ENCODE measurements around the gene IL31.
"Not testable (repeated sequence)": the region's sequence is repeated elsewhere in the genome, so short reads cannot be mapped to it uniquely, and the experiment has no call there.

Gene IL31

GRCh38 chr12:122190842-122191668 lies 17.0 kb upstream of the IL31 start:
- no peak for DNase-seq (ENCODE audit: low read depth)

- DNase-seq (ENCODE audit: low read depth): no peak
These were observed 15.8 kb upstream of the IL31 start for GRCh38 chr12:122189626-122190475.

- no peak for DNase-seq (ENCODE audit: low read depth)
These were observed 13.4 kb upstream of the IL31 start for GRCh38 chr12:122187466-122187865.

GRCh38 chr12:122185494-122186082 lies 11.6 kb upstream of the IL31 start:
- DNase-seq (ENCODE audit: low read depth): no peak

DNA sequence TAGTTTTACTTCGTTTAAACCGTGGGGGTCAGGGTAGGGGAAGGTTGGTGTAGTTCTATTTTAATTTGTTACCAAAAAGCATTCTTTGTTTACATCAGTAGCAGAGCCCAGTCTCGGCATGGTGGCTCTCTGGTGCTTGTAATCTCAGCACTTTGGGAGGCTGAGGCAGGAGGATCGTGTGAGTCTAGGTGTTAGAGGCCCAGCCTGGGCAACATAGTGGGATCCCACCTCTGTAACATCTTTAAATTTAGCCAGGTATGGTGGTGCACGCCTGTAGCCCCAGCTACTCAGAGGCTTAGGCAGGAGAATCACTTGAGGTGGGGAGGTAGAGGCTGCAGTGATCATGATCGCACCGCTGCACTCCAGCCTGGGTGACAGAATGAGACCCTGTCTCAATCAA lies 11.1 kb upstream of the IL31 start:
- DNase-seq (ENCODE audit: low read depth): no peak

- no peak for DNase-seq (ENCODE audit: low read depth)
These were observed 10.5 kb upstream of the IL31 start for GRCh38 chr12:122184517-122184916.

GRCh38 chr12:122183588-122183940 lies 9.5 kb upstream of the IL31 start:
- no peak for DNase-seq (ENCODE audit: low read depth)

DNA sequence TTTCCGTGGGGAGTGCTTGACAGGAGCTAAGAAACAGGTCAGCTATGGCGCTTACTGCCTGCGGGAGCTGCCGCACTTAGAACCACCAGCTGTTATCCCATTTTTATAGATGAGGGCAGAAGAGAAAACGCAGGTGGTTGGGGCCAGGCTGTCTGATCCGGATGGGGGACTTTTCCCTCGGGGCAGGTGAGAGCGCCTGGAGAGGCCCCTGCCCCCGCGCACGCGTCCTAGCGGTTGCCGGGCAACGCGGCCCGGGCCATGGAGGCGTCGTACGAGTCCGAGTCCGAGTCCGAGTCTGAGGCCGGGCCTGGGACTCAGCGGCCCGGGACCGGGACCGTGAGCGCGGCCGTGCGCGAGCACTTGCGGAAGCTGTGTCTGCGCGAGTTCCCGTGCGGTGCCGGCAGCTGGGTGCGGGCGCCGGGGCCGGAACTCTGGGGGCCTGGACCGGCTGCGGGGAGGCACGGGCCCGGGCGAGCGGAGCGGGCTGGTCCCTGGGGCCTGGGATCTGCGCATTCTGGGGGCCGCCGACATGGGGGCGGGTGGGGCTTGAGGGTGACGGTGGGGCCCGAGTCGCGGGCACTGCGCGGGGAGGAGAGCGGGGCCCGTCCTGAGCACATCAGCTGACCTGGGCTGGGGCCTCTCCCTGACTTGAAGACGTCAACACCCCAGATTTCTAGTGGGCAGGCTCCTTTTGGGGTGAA lies 9.0 kb upstream of the IL31 start, which contains the start of gene LRRC43:
Gene LRRC43 (plus strand): TSS at position 237 of the 701 bp plus-strand sequence. CDS start 22 bp downstream, at position 259.
- no peak for DNase-seq (ENCODE audit: low read depth)

DNA sequence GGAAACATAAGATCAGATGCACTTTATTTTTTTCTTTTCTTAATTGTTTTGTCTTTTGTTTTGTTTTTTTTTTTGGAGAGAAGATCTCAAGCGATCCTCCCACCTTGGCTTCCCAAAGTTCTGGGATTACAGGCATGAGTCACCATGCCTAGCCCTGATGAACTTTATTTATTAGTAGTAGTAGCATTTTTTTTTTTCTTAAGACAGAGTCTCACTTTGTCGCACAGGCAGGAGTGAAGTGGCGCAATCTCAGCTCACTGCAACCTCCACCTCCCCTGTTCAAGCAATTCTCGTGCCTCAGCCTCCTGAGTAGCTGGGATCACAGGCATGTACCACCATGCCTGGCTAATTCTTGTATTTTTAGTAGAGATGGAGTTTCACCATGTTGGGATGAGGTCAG lies 2.5 kb upstream of the IL31 start:
- DNase-seq (ENCODE audit: low read depth): not testable (repeated sequence)

DNA sequence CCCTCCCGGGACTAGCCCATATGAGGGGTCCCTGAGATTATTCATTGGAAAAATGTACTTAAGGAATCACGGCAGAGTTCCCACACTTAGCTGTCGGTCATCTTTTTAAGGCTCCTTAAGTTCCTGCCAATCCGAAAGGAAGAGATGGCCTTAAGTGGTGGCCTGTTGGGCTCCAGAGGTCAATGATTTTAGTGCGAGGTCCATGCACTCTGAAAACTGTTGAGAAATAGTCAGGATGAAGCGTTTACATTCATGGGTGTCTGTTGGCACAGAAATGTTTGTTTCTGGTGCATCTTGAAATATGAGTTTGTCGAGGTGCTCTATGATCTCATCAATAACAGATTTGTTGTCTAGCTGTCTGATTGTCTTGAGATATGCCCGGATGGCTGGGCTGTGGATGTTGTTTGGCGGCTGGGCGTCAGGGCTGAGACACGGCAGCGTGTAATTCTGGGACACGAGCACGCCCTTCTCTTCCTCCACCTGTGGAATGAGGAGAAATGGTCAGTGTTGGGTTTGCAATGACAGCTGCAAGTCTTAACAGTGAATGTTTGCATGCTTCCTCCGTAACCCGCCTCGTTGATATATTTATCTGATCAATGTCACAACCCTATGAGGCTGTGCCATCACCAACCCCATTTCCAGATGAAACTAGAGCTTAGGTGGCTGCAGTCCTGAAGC lies 1.6 kb downstream of the IL31 start:
- no peak for DNase-seq (ENCODE audit: low read depth)

GRCh38 chr12:122171399-122171798 lies 2.6 kb downstream of the IL31 start:
- DNase-seq (ENCODE audit: low read depth): no peak

GRCh38 chr12:122168492-122168891 lies 5.5 kb downstream of the IL31 start:
- no peak for DNase-seq (ENCODE audit: low read depth)

DNA sequence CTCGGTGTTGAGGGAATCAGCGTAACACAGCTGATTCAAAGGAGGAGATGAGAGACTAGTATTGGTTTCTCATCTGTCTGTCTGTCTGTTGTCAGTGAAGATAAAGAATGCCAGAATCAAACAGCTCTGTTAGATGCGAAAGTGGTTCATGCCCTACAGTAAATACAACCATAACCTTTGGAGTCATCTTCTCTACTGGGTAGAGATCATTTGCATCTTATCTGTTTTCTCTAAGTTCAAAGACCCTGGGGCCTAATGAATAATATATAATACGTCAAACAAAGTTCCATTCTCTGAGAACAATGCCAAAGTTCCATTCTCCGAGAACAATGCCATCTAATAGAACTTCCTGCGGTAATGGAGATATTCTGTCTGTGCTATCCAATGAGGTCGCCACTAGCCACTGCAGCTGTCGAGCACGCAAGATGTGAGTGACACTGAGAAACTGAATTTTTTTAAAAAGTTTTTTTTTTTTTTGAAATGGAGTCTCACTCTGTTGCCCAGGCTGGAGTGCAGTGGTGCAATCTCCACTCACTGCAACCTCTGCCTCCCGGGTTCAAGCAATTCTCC lies 6.6 kb downstream of the IL31 start:
- no peak for DNase-seq (ENCODE audit: low read depth)

DNA sequence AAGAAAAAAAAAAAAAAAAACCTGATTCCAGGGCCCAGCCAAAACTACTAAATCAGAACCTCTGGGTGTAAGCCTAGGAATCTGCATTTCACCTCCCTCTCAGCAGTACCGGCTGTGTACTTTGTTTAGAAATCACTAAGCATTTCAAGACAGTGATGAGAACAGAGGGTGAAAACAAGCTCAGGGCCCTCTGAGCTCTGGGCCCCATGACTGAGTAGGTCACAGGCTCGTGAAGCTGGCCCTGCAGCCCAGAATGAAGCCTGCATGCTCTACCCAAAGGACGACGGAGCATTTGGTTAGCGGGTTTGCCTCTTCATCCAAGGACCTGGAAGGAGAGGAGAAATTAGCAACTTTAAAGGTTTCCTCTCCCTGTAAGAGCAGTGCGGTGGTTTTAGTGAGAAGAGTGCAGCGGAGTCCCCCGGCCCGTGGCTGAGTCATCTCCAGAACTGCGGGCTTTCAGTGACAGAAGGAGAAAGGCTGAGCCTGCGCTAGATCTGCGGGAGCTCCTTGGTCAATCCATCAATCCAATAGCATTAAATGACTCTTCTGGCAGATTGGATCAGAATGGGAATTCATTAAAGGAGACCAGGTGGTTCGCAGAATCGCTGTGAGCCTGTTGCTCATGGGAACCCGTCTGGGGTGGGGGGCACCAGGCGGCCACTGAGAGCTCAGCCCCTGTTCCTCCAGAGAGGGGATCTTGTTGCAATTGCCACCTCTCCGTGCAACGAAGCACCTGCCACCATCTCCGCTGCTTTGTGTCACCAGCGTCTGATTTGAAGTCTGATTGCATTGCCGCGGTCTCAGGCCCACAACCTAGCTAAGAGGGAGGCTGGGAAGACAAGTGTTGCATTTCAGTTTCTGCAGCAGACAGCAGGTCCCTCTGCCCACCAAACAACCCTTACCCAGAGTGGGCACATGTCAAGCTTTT lies 7.3 kb downstream of the IL31 start:
- no peak for DNase-seq (ENCODE audit: low read depth)

DNA sequence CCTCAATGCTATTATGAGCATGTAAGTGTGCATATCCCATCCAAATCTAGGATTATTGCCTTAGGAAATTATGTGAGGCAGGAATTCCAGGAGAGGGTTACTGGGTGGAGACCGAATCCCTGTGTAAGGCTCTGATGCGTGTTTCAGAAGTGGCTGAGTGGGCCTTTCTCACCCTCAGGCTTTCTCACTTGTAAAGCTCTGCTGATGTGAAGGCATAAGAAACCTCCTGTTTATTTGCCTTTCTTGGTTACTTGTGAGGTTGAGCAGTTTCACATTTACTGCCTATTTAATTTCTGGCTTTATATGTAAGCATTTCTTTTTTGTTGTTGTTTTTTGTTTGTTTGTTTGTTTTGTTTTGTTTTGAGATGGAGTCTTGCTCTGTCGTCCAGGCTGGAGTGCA lies 11.0 kb downstream of the IL31 start:
- no peak for DNase-seq (ENCODE audit: low read depth)

- no peak for DNase-seq (ENCODE audit: low read depth)
These were observed 12.3 kb downstream of the IL31 start for GRCh38 chr12:122161682-122162081.

DNA sequence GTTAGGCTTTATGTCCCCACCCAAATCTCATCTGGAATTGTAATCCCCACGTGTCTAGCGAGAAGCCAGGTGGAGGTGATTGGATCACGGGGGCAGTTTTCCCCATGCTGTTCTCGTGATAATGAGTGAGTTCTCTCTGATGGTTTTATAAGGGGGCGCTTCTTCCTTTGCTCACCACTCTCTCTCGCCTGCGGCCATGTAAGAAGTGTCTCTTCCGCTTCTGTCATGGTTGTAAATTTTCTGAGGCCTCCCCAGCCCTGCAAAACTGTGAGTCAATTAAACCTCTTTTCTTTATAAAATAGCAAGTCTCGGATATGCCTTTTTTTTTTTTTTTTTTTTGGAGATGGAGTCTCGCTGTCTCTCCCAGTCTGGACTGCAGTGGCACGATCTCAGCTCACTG lies 13.3 kb downstream of the IL31 start:
- no peak for DNase-seq (ENCODE audit: low read depth)

DNA sequence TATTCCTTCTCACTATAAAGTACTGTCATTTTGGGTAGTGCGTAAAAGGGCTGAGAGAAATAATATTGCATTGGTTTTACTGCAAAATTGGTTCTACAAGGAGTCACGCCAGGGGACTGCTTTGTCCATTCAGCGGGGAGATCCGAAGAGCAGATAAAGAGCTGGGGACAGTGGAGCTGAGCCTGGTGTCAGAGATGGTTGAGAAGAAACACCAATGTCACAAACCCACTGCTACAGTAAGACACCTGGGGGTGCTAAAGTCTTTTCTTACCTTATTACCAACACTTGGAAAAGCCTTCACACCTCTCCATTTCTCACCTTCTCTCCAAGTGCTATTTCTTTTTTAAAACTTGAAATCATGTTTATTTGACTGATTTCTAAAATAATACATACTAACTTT lies 14.1 kb downstream of the IL31 start:
- DNase-seq (ENCODE audit: low read depth): no peak

- DNase-seq (ENCODE audit: low read depth): no peak
These were observed 15.2 kb downstream of the IL31 start for GRCh38 chr12:122158700-122159285.

DNA sequence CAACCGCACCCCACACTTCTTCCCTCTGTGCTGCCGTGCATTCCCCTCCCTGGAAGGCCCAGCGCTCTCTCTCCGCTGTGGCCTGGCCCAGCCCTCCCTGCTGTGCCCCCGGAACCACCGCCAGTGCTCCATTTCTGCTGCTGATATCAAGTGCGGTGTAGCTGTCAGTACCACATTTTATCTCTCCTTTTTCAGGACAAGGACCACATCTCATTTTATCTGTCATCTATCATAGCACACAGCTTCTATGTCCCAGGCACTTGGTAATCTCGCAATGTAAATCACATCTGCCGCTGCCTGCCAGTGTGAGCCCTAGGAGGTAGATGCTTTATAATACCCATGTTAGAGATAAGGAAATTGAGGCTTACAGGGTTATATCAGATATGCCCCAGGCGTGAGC lies 18.3 kb downstream of the IL31 start:
- no peak for DNase-seq (ENCODE audit: low read depth)
